Measurements from ENCODE around the gene KCNMA1.
"Not testable (repeated sequence)": the region's sequence is repeated elsewhere in the genome, so short reads cannot be mapped to it uniquely, and the experiment has no call there.

KCNMA1 gene

DNA sequence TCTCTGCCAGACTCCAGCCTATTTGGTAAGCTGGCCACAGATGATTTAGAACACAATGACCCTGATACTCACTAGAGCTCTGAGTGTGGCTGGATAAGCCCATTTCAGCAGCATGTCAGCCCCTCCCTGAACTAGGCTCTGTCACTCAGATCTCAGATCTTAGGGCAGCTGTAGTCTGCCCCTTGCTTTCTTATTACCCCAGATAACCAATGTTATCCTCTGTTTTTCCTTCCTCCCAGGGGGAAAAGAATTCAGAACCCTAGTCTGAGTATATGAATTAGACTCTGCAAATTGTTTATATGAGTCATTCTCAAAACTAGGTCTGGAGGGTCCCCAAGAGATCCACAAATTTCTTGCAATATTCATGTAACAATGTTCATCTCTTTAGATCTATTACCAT lies 286.2 kb downstream of the KCNMA1 start:
- no peak for DNase-seq

DNA sequence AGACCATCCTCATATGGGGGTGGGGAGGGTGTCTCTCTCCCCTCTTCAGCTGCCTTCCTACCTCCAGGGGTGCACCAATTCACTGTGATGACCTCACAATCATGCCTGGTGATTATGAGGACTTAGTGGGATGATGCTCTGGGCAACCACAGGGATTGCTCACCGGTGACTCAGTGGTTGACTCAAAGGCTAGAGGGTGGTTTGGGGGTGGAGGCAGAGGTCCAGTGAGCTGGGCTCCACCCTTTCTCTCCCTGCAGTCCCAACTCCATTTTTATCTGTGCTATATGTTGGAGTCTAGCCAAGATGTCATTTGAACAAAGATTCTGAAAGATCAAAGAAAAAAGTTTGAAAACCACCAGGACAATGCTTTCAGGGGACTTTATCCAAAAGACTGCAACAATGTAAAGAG lies 286.9 kb downstream of the KCNMA1 start:
- DNase-seq: no peak

DNA sequence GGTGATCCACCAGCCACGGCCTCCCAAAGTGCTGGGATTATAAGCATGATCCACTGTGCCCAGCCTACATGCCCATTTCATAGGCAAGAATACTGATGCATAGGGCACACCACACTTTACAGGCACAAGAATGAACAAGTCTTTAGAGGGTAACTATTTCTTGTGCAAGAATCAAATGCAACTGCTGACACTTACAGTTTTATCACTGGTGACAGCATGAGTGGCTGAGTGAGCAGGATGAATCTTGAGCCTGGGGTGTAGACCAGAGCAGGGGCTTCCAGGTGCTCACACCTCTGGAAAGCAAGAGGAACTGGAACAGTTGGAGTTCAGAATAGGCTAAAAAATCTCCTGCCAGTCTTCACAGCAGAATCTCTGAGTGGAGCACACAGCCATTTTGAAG lies 287.5 kb downstream of the KCNMA1 start:
- DNase-seq: no peak

DNA sequence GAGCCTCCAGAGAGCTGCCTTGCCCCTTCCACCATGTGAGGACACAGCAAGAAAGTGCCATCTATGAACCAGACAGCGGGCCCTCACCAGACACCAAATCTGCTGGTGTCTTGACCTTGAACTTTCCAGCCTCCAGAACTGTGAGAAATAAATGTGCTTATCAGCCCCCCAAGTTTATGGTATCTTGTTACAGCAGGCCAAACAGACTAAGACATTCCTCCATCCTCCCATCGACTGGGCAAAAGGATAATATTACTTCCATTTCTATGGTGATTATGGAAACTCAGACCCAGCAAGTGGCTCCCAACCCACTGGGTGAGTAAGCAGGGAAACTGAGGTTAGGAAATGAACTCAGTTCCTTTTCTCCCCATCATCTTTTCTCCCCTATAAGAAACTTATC lies 288.4 kb downstream of the KCNMA1 start:
- no peak for DNase-seq

DNA sequence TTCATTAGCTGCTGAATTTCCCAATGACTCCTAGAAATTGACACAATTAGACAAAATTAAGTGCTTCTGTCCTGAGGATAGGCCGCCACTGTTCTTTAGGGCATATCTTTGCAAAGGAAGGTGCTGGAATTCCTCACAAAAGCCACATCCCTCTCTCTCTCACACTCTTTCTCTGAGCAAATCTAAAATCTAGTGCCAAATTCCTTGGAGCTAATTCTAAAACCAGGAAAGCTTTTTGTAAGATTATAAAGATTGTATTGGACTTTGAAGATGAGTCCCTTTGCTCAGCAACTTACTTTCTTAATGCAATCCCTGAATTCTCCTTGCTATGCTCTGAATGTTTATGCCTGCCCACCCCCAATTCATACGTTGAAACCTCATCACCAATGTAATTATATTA lies 288.9 kb downstream of the KCNMA1 start:
- DNase-seq: no peak

DNA sequence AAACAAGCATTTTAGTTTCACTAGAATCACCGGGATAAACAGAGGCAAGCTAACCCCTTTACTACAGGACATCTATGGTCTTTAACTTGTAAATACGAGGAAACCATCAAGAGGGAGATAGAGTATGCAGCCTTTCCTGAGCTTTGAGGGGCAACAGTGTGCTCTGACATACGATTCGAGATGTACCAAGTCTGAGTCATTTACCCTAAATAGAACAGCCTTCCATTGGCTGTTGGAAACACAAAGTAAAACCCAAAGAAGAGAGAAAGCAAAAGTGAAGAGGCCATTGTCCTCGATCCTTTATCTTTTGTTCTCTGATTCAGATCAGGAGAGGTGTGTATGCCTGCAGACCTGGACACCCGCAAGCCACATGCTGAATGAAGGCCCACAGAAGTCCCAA lies 289.5 kb downstream of the KCNMA1 start:
- DNase-seq: no peak

DNA sequence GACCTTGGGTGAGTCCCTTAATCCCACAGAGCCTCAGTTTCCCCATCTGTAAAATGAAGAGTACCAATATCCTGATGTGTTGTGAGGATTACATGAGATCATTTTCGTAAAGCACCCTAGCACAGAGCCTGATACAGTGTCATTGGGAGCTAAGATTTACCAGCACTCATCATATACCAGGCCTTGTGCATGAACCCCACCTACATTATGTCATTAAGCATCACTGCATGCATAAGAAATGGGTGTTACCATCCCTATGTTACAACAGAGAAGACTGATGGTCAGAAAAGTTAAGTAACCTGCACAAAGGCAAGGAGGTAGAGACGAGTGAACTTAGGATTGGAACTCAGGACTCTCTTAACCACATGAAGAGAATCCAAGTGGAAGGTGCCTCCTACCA lies 290.6 kb downstream of the KCNMA1 start:
- DNase-seq: no peak

DNA sequence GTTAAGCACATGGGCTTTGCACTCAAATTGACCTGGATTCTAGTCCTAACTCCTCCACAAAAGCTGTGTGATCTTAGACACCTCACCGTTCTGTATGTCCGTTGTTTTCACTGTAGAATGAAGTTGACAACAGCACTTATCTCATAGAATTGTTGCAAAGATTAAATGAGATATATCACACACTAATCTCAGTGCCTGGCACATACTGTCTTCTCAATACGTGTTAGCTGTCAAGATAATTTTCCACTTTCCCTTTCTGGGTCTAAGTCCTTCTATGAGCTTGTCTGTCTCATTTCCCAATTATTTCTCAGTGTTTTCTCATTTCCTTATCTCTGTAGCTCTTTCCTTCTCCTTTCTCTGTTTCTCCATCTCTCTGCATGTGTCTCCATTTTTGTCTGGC lies 296.6 kb downstream of the KCNMA1 start:
- DNase-seq: no peak

DNA sequence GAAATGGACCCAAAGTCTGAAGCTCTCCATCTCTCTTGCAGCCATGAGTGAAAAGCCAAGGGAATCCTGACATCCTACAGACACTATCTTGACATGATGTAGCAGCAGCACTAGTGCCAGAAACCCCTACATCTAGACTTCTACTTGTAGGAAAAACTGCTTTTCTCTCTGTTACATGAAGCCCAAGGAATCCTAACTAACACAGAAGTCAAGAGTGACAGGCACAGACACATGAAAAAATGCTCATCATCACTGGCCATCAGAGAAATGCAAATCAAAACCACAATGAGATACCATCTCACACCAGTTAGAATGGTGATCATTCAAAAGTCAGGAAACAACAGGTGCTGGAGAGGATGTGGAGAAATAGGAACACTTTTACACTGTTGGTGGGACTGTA lies 297.7 kb downstream of the KCNMA1 start:
- DNase-seq: not testable (repeated sequence)

DNA sequence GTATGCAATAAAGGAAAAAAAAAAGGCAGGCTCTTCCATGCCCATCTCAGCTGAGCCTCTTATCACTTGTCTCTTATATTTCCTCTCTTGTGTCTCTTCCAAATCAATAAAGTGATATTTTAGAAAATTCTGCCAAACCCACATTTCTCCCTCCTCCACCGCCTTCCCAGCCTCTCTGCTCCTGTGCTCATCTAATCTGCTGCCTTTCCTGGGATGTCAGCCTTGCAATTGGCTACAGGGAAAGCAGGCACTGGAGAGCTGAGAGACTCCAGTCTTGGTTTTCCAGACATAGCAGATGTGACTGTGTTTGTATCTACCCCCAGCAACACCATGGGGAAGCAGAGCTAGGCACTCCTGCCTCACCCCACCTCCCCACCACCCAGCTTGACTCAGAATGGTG lies 298.4 kb downstream of the KCNMA1 start:
- DNase-seq: no peak

DNA sequence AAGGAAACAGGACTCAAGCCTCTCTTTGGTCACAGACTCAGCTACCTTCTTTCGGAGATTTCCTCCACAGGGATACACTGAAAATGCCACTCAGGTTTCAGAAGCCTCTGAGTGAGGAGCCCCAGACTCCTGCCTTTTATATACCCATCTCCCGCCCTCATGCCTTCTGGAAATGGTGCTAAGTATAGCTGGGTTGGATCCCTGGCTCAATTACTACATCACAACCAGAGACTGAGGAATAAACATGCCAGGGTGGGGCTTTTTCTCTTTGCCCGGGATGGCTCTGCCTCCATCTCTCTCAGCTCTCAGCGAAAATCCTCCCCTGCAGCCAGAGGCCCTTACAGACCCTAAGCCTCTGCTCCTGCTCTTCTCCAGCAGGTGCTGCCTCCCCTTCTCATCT lies 299.5 kb downstream of the KCNMA1 start:
- DNase-seq: no peak

DNA sequence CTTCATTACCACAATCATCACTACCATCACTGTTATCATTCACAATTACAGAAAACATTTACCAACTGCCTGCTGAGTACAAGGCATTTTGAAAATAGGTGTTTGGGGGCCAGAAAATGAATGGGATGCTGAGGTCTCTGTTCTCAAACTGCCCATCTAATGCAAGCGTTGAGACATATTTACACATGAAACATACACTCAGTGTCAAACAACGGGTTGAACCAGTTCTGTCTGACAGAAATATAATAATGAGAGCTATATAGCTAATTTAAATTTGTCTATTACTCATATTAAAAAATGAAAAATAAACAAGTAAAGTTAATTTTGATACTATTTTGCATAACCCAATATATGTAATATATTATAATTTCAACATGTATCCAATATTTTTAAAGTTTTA lies 303.1 kb downstream of the KCNMA1 start:
- no peak for DNase-seq

DNA sequence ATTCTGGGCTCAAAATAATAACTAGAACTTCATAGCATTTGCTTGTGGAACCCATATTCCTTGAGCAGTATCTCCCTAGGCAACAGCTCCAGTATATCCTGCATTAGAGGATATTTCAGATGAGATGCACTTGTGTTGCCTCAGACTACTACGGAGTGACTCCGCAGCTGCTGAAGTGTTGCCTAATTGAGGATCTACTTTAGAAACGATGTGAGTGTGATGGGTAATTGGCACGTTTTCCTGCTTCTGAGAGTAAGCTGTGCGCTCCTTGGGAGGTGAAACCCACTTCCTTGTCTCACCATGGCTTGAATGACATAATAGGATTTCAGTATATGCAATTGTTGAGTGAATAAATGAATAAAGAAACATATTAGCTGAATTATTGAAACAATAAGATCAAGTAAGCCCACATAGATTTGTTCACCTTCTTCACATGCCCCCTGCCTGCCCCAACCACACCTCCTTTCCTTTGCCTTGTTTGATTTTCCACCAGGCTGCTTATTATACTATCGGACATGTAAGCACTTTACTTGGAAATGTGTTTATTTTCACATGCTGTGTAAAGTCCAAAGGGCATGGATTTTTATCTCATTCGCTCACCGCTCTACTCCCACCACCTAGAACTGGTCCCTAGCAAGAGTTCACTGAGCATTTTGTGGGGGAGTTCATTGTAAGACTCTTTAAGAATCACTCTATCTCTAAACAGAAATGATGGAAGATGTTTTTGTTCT lies 303.8 kb downstream of the KCNMA1 start:
- no peak for DNase-seq

DNA sequence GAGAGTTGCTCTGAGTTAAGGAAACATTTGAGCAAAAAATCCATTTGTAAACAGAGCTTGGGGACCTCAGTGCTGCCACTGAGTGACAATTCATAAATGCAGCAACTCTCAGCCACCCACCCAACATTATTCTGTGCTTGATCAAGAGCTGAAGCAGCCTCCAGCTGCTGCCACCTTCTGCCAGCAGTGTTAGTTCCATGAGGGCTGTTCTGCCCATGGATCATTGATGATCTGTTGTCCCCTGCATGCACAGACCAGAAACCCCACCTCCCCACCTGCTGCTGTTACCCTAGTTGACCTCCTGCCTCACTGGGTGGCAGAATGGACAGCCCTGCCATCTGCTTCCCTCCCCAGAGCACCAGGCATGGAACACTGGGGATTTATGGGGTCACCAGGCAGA lies 305.4 kb downstream of the KCNMA1 start:
- no peak for DNase-seq

DNA sequence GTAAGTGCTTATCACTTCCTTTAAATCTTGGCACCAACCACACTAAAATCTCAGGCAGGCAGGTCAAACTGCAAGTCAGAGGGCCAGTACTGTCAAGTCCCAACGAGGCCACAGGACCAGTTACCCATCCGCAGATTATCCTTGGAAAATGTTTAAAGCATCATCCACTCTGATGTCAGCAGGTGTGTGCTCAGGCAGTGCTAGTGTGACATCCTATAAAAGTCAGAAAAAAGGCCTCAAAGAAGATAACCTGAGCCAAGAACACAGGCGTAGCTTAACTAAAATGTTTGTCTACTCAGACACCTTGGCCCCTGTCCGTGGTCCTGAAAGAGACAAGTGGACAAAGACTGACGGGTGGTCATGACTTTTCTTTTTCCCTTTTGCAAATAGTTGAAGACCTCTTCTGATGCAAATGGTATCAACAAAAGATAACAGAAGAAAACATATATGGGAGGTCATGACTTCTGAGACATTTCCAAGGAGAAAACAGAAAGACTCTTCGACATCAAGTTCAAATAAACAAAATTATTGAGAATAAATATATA lies 309.3 kb downstream of the KCNMA1 start:
- DNase-seq: no peak

DNA sequence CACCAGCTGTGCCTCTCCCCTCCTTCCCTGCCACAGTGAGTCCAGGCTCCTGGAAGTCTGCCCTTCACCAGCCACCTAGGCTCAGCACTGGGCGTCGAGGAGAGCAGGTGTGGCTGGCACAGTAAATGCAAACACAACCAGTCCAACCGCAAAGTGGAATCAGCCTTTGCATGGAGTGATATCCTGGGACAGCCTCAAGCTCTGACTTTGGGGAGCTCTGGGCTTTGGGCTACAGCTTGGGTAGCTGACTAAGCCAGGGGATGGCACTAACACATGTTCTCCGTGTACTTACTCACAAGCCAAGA lies 312.4 kb downstream of the KCNMA1 start:
- no peak for DNase-seq

DNA sequence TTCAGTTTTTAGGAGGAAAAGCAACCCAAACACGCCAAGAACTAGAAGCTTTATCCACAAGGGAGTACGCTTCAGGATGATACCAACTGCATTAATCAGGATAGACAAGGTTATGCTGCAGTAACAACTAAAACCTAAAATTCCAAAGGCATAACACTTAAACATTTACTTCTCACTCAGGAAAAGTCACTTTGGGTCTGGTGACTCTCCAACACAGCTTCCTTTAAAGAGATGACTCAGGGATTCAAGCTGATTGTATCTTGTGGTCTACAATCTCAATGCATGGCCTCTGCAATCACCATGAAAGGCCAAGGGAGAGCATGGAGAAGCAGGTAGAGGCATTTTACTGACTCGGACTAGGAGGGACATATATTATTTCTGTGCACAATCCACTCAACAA lies 315.8 kb downstream of the KCNMA1 start:
- no peak for DNase-seq

DNA sequence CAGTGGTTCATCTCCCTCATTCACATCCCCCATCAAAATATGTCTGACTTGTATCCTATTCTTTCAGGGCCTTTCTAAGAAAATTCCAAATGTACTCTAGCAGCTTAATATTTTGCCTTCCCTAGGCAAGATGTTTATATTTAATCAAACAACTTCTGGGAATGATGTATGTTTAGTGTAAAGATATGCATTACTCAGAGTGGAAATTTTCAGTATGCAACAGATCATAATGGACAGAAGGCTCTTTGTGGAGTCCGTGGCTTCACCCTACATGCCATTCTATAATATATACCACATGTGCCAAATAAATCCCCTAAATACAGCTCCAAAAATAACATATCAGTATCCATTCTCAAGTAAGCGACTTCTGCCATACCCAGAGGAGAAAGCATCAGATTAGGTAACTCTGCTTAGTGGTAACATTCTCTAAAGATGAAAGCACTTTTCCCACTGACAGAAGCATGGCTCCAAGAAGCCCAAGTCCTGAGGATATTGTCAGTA lies 316.6 kb downstream of the KCNMA1 start:
- DNase-seq: no peak

DNA sequence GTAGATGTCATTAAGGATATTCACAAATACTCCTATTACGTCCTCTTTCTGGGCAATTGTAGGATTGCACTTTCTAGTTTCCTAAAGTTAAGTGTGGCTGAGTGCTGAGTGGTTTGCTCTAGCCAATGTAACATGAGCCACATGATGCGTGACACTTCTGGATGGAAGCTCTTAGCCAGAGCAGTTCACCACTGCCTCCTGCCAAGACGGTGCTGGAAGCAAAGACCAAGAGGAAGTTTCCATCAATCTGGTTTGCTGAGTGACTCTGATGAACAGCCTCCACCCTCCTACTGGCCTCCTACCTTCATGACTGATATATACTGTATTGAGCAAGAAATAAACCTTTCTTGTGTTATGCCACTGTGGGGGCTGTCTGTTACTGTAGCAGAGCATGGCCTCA lies 318.1 kb downstream of the KCNMA1 start:
- DNase-seq: no peak

DNA sequence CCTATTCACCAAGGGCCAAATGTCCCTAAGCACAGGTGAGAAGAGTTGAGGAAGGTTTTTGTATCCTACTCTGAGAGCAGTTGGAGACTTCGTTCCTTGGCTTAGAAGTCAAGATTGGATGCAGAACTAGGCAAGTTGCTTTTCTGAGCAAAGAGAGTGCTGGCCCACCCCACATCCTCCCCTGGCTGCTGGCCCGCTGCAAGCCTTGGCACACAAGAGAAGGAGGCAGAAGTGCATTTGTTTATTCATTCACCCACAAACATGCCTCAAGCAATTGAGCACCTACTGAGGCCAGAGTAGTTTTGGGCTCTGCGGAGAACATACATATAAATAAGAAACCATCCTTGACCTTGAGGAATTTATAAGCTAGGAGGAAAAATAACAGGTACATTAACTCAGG lies 318.9 kb downstream of the KCNMA1 start:
- DNase-seq: no peak

DNA sequence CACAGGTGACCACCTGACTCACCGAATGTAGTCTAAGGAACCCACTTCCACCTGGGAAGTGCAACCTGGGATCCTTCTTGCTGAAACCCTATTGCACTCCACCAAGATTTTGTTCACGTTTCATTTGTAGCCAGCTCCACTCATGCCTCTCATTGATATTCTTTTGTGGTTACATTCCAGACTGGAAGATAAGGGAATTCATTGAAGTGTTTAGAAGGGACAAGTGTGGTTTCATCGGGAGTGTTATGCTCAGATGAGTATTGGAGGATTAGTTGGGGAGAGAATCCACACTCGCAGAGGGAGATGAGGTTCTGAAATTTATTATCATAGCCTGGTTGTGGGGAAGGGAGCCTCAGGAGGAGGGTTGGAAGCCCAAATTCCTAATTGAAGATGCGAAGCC lies 320.4 kb downstream of the KCNMA1 start:
- DNase-seq: no peak

DNA sequence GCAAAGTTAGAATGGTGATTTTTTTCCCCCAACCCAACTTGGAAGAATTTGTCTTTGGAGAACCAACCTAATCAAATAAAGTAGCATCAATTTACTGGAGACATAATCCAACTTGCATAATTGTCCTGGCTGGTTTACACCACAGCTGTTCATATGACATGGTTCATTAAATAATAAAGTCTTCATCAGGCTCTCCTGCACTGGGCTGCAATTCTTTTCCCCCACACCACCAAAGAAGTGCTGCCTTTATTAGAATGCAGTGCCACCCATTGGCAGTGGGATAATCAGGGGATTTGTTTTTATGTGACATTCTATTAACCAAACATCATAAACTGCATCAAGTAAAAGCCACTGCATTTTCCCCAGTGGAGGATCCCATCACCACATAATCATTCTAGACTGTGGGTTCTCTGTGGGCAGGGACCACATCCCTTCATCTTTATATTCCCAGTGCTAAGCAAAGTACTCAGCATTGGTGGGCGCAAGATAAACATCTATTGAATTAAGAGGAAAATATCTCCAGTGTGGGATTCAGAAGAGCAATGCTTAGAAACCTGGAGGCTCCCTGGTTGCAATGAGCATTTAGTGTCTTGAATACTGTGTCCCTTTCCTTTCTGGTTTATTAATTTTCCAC lies 322.0 kb downstream of the KCNMA1 start:
- DNase-seq: no peak

DNA sequence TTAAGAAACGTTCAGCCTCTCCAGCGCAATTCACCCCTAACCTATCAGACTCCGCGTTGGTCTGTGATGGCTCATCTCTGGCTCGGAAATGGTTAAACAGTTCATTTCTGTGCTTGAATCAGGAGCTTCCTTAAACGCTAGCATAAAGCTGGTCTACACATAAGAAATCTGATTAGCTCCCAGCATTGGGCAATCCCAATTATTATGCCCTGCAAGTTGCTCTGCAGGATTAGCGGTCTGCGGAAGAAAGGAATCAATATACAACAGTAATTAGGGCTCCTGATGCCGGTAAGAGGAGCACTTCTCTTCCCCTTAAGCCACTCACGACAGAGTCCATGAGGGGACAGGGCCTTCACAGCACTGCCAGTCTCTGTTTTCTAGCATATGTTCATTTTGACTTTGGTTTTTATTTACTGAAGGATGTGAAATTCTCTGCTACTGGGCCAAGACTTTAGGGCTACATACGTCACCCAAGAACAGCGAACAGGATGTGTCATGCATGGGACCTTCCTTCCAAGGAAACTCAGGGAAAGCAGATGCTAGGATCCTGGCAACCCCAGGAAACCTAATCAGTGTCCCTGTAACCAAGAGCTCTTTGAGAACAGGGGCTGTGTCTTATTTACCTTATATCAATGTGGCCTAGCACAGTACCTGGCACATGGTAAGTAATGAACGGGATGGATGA lies 324.4 kb downstream of the KCNMA1 start:
- DNase-seq: no peak

DNA sequence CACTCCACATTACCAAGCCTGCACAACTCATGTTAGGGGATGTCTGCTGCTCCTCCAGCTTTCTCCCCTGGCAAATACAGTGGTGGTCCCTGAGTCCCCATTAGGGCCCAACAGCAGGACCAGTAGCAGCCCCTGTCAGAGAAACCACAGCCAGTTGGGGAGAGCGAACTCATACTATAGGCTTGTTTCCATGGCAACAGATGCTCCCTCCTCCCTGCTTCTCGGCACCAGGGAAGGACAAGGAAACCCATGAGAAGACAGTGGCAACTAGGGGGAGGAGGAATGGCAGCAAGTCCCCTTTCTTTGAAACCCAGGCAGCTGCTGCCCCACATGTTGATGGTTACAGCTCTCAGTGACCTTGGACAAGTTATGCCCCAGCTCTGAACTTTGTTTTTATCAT lies 326.4 kb downstream of the KCNMA1 start:
- DNase-seq: no peak

Data from activated CD4-positive, alpha-beta T cell treated with anti-CD3 and anti-CD28 coated beads for 4 hours (primary cell).